ENCODE data around the gene GATA5. TPM values are rescaled to one million over a fixed set of nuclear protein-coding genes. Genes with fewer than 3 reads are reported as not detected.

GATA5 gene
- total RNA-seq, 4 donors from 2014 or later = not detected

GRCh38 chr20:62472138-62472940 is 3.5 kb downstream of the GATA5 start:
- no peaks in the 10 kb centered on the region for H3K36me3 ChIP-seq
- ATAC-seq (no peak), DNase-seq (no peak)

GRCh38 chr20:62470459-62470858 is 5.3 kb downstream of the GATA5 start:
- no peak for DNase-seq
- in situ Hi-C loops (cut with MboI; ENCODE audit: low sequenced_read_pairs in 4 of 4) (no loop called here), intact Hi-C loops (cut with DNase I; ENCODE audit: low total_unique reads) (no loop called here)
- peaks cover 33 to 41% (median 37%) of the 10 kb centered on the region in 3 donors for H3K27me3 ChIP-seq
- no peaks in the 10 kb centered on the region for H3K36me3 ChIP-seq
- H3K9me3 ChIP-seq = no peaks in the 10 kb centered on the region
- H3K4me1 ChIP-seq = no peaks in the 10 kb centered on the region
- TF ChIP-seq POLR2A (IDR thresholded peaks at IDR 0.05) = no peak
- no peak for TF ChIP-seq CTCF (IDR thresholded peaks at IDR 0.05 in 4 of 5, conservative IDR thresholded peaks at IDR 0.05 in 1 of 5)
- ATAC-seq = no peak
- H3K27ac ChIP-seq = no peak overlapping the region
- no peak overlapping the region for H3K4me3 ChIP-seq

More at GRCh38 chr20:62472138-62472940, 3.5 kb downstream of the GATA5 start:
- in situ Hi-C loops (cut with MboI; ENCODE audit: low sequenced_read_pairs in 4 of 4) = no loop called here
- TF ChIP-seq CTCF (IDR thresholded peaks at IDR 0.05 in 4 of 5, conservative IDR thresholded peaks at IDR 0.05 in 1 of 5) (no peak), POLR2A (IDR thresholded peaks at IDR 0.05) (no peak)
- Histone ChIP-seq H3K27ac (no peak overlapping the region), H3K4me3 (no peak overlapping the region), H3K4me1 (peaks cover 0 to 7% of the 10 kb centered on the region in 2 donors), H3K27me3 (peaks cover 45 to 57% (median 50%) of the 10 kb centered on the region in 3 donors), H3K9me3 (no peaks in the 10 kb centered on the region)
- intact Hi-C loops (cut with DNase I; ENCODE audit: low total_unique reads) = no loop called here

DNA sequence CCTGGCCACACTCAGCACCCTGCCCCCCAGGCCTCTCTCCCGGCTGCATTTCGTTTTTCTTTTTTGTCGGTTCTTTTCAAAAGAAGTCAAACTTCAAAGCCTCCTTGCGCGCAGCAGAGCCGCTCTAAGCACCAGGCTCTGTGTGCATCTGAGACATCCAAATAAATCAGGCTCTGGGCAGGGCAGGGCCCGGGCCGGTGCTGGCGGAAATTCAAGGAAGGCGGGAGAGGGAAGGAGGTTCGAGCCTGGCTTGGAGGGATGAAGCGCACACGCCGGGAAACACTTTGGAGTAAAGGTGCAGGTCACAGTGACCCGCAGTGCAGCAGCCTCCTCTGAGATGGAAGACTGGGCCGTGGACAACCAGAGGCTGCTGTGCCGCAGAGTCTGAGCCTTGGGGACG is 5.8 kb downstream of the GATA5 start:
- DNase-seq (no peak), ATAC-seq (no peak)
- H3K36me3 ChIP-seq = no peaks in the 10 kb centered on the region
- no peak overlapping the region for H3K4me3 ChIP-seq
- in situ Hi-C loops (cut with MboI; ENCODE audit: low sequenced_read_pairs in 4 of 4) (no loop called here), intact Hi-C loops (cut with DNase I; ENCODE audit: low total_unique reads) (no loop called here)
- H3K4me1 ChIP-seq = no peaks in the 10 kb centered on the region
- no peaks in the 10 kb centered on the region for H3K9me3 ChIP-seq
- H3K27ac ChIP-seq = no peak overlapping the region
- TF ChIP-seq CTCF (IDR thresholded peaks at IDR 0.05 in 4 of 5, conservative IDR thresholded peaks at IDR 0.05 in 1 of 5) = no peak
- no peak for TF ChIP-seq POLR2A (IDR thresholded peaks at IDR 0.05)
- H3K27me3 ChIP-seq = peaks cover 28 to 38% (median 34%) of the 10 kb centered on the region in 3 donors

DNA sequence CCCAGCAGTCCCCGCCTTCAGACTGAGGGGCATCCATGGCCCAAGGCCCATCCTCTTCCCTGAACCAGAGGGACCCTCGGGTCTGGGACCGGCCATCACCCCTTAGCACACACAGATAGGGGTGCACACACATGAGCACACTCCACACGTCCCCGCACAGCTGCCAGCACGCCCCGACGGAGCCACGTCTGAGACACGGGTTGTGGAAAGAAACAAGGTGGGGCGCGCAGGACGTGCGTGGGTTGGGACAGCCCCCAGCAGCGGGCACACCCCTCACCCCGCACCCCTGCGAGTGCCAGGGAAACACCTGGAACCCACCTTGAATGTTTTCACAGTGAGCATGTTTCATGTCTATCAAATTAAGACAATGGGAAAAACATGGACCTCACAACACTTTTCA is 6.4 kb downstream of the GATA5 start:
- in situ Hi-C loops (cut with MboI; ENCODE audit: low sequenced_read_pairs in 4 of 4) = no loop called here
- no peak for ATAC-seq

More for the DNA sequence above, 6.4 kb downstream of the GATA5 start:
- H3K4me1 ChIP-seq = no peaks in the 10 kb centered on the region
- H3K9me3 ChIP-seq = no peaks in the 10 kb centered on the region
- no peak for DNase-seq
- intact Hi-C loops (cut with DNase I; ENCODE audit: low total_unique reads) = no loop called here
- H3K27me3 ChIP-seq = peaks cover 22 to 31% (median 27%) of the 10 kb centered on the region in 3 donors
- no peak overlapping the region for H3K4me3 ChIP-seq
- H3K36me3 ChIP-seq = no peaks in the 10 kb centered on the region
- no peak overlapping the region for H3K27ac ChIP-seq
- no peak for TF ChIP-seq CTCF (IDR thresholded peaks at IDR 0.05 in 4 of 5, conservative IDR thresholded peaks at IDR 0.05 in 1 of 5)
- no peak for TF ChIP-seq POLR2A (IDR thresholded peaks at IDR 0.05)

Data from gastrocnemius medialis (tissue), 4 donors.